RWPE2 (cell line): Measurements from ENCODE around the gene PTGIS.
"Not testable (repeated sequence)": the region's sequence is repeated elsewhere in the genome, so short reads cannot be mapped to it uniquely, and the experiment has no call there.

Source experiments
- ATAC-seq: fragments of 200-7000 bp; cut with Tn5 transposase; 3 replicates; pipeline ENCODE4 v1.9.1; 2021; ENCODE audit warnings: low read depth
- DNase-seq: peaks from one replicate; pipeline ENCODE4 v3.0.0-alpha.2; 2020; ENCODE audit warnings: low spot score
- H3K27ac ChIP-seq: fragments of 450-650 bp; 2 replicates; pipeline ENCODE4 v1.5.1; 2017; ENCODE audit warnings: mild to moderate bottlenecking; ENCODE audit not compliant: poor library complexity, severe bottlenecking
- H3K27me3 ChIP-seq: fragments of 250-450 bp; sonication (Bioruptor Pico); 2 replicates; pipeline ENCODE4 v1.5.1; 2021; ENCODE audit warnings: mild to moderate bottlenecking, moderate library complexity; ENCODE audit not compliant: insufficient read depth, poor library complexity, severe bottlenecking
- H3K36me3 ChIP-seq: fragments of 250-450 bp; sonication (Bioruptor Pico); 2 replicates; pipeline ENCODE4 v1.5.1; 2020; ENCODE audit warnings: low read depth, mild to moderate bottlenecking, moderate library complexity
- H3K4me1 ChIP-seq: fragments of 250-450 bp; sonication (Bioruptor Pico); 2 replicates; pipeline ENCODE4 v1.5.1; 2021; ENCODE audit warnings: mild to moderate bottlenecking, moderate library complexity; ENCODE audit not compliant: insufficient read depth, poor library complexity, severe bottlenecking
- H3K4me3 ChIP-seq: fragments of 250-450 bp; sonication (Bioruptor Pico); 2 replicates; pipeline ENCODE4 v1.5.1; 2021; ENCODE audit warnings: mild to moderate bottlenecking, moderate library complexity; ENCODE audit not compliant: severe bottlenecking
- H3K9me3 ChIP-seq: fragments of 250-450 bp; sonication (Bioruptor Pico); 2 replicates; pipeline ENCODE4 v1.5.1; 2021; ENCODE audit warnings: mild to moderate bottlenecking, moderate library complexity; ENCODE audit not compliant: severe bottlenecking
- TF ChIP-seq, protein P1 (sequence below): fragments of 450-650 bp; IDR thresholded peaks from one replicate; pipeline ENCODE4 v1.5.1; 2017; ENCODE audit warnings: mild to moderate bottlenecking, moderate library complexity; ENCODE audit not compliant: poor library complexity, severe bottlenecking

Gene PTGIS

DNA sequence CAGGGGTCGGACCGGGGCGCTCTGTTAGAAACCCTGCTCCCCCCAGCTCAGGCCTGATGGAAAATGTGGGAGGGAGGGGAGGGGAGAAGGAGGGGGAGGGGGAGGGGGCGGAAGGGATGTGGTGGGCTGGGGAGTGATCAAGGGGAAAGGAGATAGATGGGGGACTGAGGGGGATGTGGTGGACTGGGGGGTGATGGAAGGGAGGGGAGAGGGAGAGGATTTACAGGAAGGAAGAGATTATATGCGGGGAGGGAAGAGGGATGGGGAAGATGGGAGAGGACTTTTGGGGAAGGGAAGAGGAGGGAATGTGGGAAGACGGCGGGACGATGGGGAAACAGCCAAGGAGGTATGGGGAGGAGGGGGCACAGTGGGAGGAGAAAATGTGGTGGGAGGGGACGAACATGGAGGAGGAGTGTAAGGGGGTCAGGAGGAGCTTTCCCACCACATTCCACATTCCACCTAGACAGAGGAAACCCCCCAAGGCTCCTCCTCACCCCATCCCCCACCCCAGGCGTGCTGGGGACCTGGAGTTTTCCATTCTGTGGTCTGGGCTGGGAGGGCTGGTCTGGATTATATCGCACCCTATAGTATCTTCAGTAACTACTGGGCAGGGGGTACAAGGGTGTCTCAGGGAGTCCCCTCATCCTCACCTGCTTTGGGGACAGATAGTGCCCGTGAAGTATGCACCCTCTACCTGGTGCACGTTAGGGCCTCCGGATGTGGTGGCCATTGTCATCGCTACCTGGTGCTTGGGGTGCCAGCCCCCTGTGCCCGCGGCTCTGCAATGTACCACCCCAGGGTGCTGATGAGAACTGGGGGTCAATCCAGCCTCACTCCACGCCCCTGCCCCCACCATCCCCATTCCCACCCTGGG is 578 bp upstream of the PTGIS start:
- Histone ChIP-seq H3K9me3 (no peaks in the 10 kb centered on the region), H3K36me3 (no peaks in the 10 kb centered on the region), H3K27me3 (peaks cover 40% of the 10 kb centered on the region), H3K27ac (no peak overlapping the region), H3K4me1 (no peaks in the 10 kb centered on the region), H3K4me3 (no peak overlapping the region)
- ATAC-seq (no peak), DNase-seq (peak; percentile 72)
- TF ChIP-seq, protein P1, sequence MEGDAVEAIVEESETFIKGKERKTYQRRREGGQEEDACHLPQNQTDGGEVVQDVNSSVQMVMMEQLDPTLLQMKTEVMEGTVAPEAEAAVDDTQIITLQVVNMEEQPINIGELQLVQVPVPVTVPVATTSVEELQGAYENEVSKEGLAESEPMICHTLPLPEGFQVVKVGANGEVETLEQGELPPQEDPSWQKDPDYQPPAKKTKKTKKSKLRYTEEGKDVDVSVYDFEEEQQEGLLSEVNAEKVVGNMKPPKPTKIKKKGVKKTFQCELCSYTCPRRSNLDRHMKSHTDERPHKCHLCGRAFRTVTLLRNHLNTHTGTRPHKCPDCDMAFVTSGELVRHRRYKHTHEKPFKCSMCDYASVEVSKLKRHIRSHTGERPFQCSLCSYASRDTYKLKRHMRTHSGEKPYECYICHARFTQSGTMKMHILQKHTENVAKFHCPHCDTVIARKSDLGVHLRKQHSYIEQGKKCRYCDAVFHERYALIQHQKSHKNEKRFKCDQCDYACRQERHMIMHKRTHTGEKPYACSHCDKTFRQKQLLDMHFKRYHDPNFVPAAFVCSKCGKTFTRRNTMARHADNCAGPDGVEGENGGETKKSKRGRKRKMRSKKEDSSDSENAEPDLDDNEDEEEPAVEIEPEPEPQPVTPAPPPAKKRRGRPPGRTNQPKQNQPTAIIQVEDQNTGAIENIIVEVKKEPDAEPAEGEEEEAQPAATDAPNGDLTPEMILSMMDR: no peak

DNA sequence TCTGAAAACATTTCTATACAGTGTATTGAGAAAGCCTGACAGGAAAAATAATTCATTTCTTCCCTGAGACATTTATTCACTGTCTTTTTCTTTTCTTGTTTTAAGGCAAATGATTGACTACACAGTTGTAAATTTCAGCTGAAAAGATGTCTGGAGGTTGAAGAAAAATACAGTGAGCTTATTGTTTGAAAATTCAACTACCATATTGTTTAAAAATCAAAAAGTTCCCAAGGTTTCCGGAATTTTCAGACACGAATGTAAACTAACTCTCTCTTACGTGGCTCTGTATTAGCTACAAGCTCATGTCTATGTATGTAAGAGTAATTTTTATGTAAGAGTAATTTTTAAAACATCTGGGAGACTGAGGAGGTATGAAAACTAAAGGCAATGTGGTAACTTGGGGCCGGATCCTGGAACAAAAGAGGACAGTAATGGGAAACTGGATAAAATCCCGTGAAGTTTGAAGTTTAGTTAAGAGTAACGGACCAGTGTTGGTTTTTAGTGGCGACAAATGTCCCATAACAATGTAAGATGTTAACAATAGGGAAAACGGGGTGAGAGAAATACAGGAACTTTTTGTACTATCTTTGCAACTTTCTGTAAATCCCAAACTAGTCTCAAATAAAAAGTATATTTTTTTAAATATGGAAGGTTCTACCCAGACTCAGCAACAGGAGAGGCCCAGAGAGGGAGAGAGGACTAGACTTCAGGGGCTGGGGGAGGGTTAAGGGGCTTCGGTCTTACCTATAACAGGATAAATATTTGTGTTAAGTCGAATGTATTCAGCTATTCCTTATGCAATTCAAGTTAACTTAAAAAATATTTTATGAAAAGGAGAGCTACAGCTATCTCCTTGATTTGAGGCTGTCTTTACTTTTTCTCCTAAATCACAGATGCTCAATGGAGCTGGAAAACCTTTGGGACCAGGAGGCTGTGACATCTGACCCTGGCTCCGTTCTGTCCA is 1.3 kb downstream of the PTGIS start:
- Histone ChIP-seq H3K4me1 (peaks cover 4% of the 10 kb centered on the region), H3K36me3 (no peaks in the 10 kb centered on the region), H3K27me3 (peaks cover 40% of the 10 kb centered on the region), H3K9me3 (no peaks in the 10 kb centered on the region), H3K4me3 (no peak overlapping the region), H3K27ac (no peak overlapping the region)
- peak; percentile 36 for DNase-seq
- TF ChIP-seq, protein P1: no peak
- ATAC-seq: no peak

DNA sequence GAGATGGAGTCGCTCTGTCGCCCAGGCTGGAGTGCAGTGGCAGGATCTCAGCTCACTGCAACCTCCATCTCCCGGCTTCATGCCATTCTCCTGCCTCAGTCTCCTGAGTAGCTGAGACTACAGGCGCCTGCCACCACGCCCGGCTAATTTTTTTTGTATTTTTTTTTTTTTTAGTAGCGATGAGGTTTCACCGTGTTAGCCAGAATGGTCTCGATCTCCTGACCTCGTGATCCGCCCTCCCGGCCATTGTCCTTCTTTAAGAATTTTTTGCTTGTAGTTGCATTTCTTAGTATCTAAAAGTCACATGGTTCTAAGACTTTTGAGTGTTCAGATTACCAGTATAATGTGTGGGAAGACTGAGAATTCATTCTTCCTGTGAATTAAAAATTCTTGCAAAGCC is 2.9 kb downstream of the PTGIS start:
- H3K27me3 ChIP-seq: peaks cover 30% of the 10 kb centered on the region
- not testable (repeated sequence) for H3K36me3 ChIP-seq, H3K9me3 ChIP-seq, H3K4me1 ChIP-seq, ATAC-seq, H3K27ac ChIP-seq, H3K4me3 ChIP-seq
- peak; percentile 14 for DNase-seq

DNA sequence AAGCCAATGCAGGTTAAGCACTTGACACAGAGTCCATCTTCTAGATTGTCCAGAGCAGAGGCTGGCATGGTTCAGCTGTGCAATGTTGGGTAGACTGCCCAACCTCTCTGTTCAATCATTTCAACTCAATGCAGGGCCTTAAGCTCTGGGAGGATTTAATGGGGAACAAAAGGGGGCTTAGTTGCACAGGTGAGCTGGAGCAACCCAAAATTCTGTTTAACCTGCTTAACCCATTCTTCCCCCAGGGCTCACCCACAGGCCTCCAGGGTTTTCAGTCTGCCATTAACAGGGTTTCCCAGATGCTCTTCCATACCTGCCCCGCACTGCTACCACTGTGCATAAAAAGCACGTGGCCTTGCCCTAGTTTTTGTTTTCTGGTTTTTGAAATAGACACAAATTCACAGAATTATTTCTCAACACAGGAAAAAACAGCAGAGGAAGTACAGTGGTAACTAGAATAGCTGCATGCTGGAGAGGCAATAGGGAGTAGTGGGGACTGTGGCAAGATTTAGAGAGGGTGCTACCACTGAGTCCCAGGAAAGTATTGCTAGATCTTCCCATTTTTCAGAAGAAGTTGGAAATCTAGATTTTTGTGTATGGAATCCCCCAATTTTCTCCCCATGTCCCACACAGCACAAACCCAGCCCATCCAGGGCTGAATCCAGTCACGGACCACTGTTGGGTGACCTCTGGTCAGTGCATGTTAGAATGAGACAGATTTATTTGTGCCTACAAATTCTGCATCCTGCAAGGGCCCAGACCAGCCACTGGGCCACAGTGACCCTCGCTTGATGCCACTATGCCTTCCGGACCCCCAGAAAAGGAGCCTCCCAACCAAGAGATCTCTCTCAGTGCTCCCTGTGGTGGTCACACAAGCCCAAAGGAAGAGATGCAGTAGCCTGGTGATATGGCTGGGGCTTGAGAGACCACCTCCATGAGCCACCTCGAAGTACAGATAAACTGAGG is 4.6 kb downstream of the PTGIS start:
- TF ChIP-seq, protein P1: no peak
- no peak overlapping the region for H3K4me3 ChIP-seq
- no peaks in the 10 kb centered on the region for H3K36me3 ChIP-seq
- H3K9me3 ChIP-seq: no peaks in the 10 kb centered on the region
- H3K27ac ChIP-seq: no peak overlapping the region
- peaks cover 16% of the 10 kb centered on the region for H3K27me3 ChIP-seq
- DNase-seq: peak; percentile 60
- no peak for ATAC-seq
- H3K4me1 ChIP-seq: peaks cover 4% of the 10 kb centered on the region
